ENCODE data around the gene ELMO1. TPM values are rescaled to one million over a fixed set of nuclear protein-coding genes. Genes with fewer than 3 reads are reported as not detected.

Gene ELMO1
- total RNA-seq, 1 donor from 2014 or later = not detected

GRCh38 chr7:36854652-36855051 is 594.0 kb downstream of the ELMO1 start:
- Mint-ChIP-seq H3K9me3 (ENCODE audit: unreplicated experiment) (peaks cover 4% of the 10 kb centered on the region), H3K4me3 (ENCODE audit: unreplicated experiment) (no peak overlapping the region)

GRCh38 chr7:36852931-36853330 is 595.7 kb downstream of the ELMO1 start:
- H3K27ac Mint-ChIP-seq (ENCODE audit: unreplicated experiment) = no peak overlapping the region

More at GRCh38 chr7:36854652-36855051, 594.0 kb downstream of the ELMO1 start:
- Mint-ChIP-seq H3K36me3 (ENCODE audit: unreplicated experiment) (no peaks in the 10 kb centered on the region), H3K27me3 (ENCODE audit: unreplicated experiment) (peaks cover 3% of the 10 kb centered on the region), H3K27ac (ENCODE audit: unreplicated experiment) (no peak overlapping the region), H3K4me1 (ENCODE audit: unreplicated experiment) (no peaks in the 10 kb centered on the region)
- TF ChIP-seq CTCF (IDR thresholded peaks at IDR 0.05) = no peak
- DNase-seq (ENCODE audit: extremely low spot score, unreplicated experiment) = no peak

GRCh38 chr7:36852017-36852416 is 596.6 kb downstream of the ELMO1 start:
- H3K27ac Mint-ChIP-seq (ENCODE audit: unreplicated experiment) = no peak overlapping the region
- TF ChIP-seq CTCF (IDR thresholded peaks at IDR 0.05) = no peak
- H3K36me3 Mint-ChIP-seq (ENCODE audit: unreplicated experiment) = no peaks in the 10 kb centered on the region
- DNase-seq (ENCODE audit: extremely low spot score, unreplicated experiment) = no peak
- H3K4me1 Mint-ChIP-seq (ENCODE audit: unreplicated experiment) = no peaks in the 10 kb centered on the region
- H3K9me3 Mint-ChIP-seq (ENCODE audit: unreplicated experiment) = peaks cover 11% of the 10 kb centered on the region
- no peaks in the 10 kb centered on the region for H3K27me3 Mint-ChIP-seq (ENCODE audit: unreplicated experiment)
- H3K4me3 Mint-ChIP-seq (ENCODE audit: unreplicated experiment) = no peak overlapping the region

More at GRCh38 chr7:36852931-36853330, 595.7 kb downstream of the ELMO1 start:
- DNase-seq (ENCODE audit: extremely low spot score, unreplicated experiment) = no peak
- H3K4me3 Mint-ChIP-seq (ENCODE audit: unreplicated experiment) = no peak overlapping the region
- no peaks in the 10 kb centered on the region for H3K36me3 Mint-ChIP-seq (ENCODE audit: unreplicated experiment)
- H3K4me1 Mint-ChIP-seq (ENCODE audit: unreplicated experiment) = no peaks in the 10 kb centered on the region
- peaks cover 7% of the 10 kb centered on the region for H3K9me3 Mint-ChIP-seq (ENCODE audit: unreplicated experiment)
- no peak for TF ChIP-seq CTCF (IDR thresholded peaks at IDR 0.05)
- no peaks in the 10 kb centered on the region for H3K27me3 Mint-ChIP-seq (ENCODE audit: unreplicated experiment)

- Mint-ChIP-seq H3K27ac (ENCODE audit: unreplicated experiment) (no peak overlapping the region), H3K36me3 (ENCODE audit: unreplicated experiment) (no peaks in the 10 kb centered on the region), H3K4me3 (ENCODE audit: unreplicated experiment) (no peak overlapping the region), H3K4me1 (ENCODE audit: unreplicated experiment) (no peaks in the 10 kb centered on the region), H3K27me3 (ENCODE audit: unreplicated experiment) (no peaks in the 10 kb centered on the region), H3K9me3 (ENCODE audit: unreplicated experiment) (peaks cover 17% of the 10 kb centered on the region)
- DNase-seq (ENCODE audit: extremely low spot score, unreplicated experiment) = no peak
- no peak for TF ChIP-seq CTCF (IDR thresholded peaks at IDR 0.05)
Observed at GRCh38 chr7:36851382-36851781, 597.3 kb downstream of the ELMO1 start.

GRCh38 chr7:36847946-36848345 is 600.7 kb downstream of the ELMO1 start:
- DNase-seq (ENCODE audit: extremely low spot score, unreplicated experiment) = no peak
- no peaks in the 10 kb centered on the region for H3K36me3 Mint-ChIP-seq (ENCODE audit: unreplicated experiment)
- H3K4me3 Mint-ChIP-seq (ENCODE audit: unreplicated experiment) = no peak overlapping the region
- H3K4me1 Mint-ChIP-seq (ENCODE audit: unreplicated experiment) = no peaks in the 10 kb centered on the region
- no peak for TF ChIP-seq CTCF (IDR thresholded peaks at IDR 0.05)
- H3K9me3 Mint-ChIP-seq (ENCODE audit: unreplicated experiment) = peaks cover 17% of the 10 kb centered on the region
- H3K27me3 Mint-ChIP-seq (ENCODE audit: unreplicated experiment) = no peaks in the 10 kb centered on the region
- no peak overlapping the region for H3K27ac Mint-ChIP-seq (ENCODE audit: unreplicated experiment)
